OCI-LY7 (cell line): ENCODE measurements around the gene LAPTM5. TPM values are rescaled to one million over a fixed set of nuclear protein-coding genes. Genes with fewer than 3 reads are reported as not detected.

ENCODE experiments used
- BruUV-seq: library from RNA; stranded (reverse); fragments of 400-500 nt; replicated peaks from 2 replicates; lab custom pipeline; 2021; lab: Mats Ljungman, UMichigan
- CTCF ChIA-PET: fragments of 300-600 bp; sonication (Branson Sonifier 250); formaldehyde crosslinking; loops from one replicate; lab custom pipeline; 2022; ENCODE audit warnings: antibody characterized with exemption; ENCODE audit not compliant: unreplicated experiment; lab: Charles Lee
- POLR2A ChIA-PET: fragments of 300-600 bp; sonication (Branson Sonifier 250); formaldehyde crosslinking; loops from one replicate; lab custom pipeline; 2022; ENCODE audit warnings: antibody characterized with exemption; lab: Charles Lee
- DNase-seq: peaks from one replicate; pipeline ENCODE4 v3.0.0-alpha.2; 2015; ENCODE audit warnings: low spot score
- H2AFZ ChIP-seq: fragments of 200-600 bp; sonication (generic), shearing (Covaris generic); 2 replicates; pipeline ENCODE4 v1.6.1; 2014; ENCODE audit warnings: mild to moderate bottlenecking, antibody characterized with exemption, low read length, moderate library complexity
- H3K27ac ChIP-seq: fragments of 200-600 bp; sonication (generic); 2 replicates; pipeline ENCODE4 v1.5.1; 2014; ENCODE audit warnings: mixed run types, low read depth, mild to moderate bottlenecking, moderate library complexity, low read length, inconsistent platforms; ENCODE audit not compliant: poor library complexity, severe bottlenecking
- H3K36me3 ChIP-seq: fragments of 200-600 bp; sonication (generic); 2 replicates; pipeline ENCODE4 v1.6.1; 2014; ENCODE audit warnings: mild to moderate bottlenecking, antibody characterized with exemption, low read length, moderate library complexity, mixed read lengths; ENCODE audit not compliant: insufficient read depth
- H3K4me1 ChIP-seq: fragments of 200-600 bp; sonication (generic); 2 replicates; pipeline ENCODE4 v1.5.1; 2014; ENCODE audit warnings: mild to moderate bottlenecking, low read length; ENCODE audit not compliant: insufficient read depth, poor library complexity, severe bottlenecking
- H3K4me2 ChIP-seq: fragments of 200-600 bp; sonication (generic); 2 replicates; pipeline ENCODE4 v1.6.1; 2014; ENCODE audit warnings: mild to moderate bottlenecking, low read length
- H3K4me3 ChIP-seq: fragments of 200-600 bp; sonication (generic); 2 replicates; pipeline ENCODE4 v1.5.1; 2014; ENCODE audit warnings: mild to moderate bottlenecking, low read depth, low read length; ENCODE audit not compliant: poor library complexity, severe bottlenecking
- H3K79me2 ChIP-seq: fragments of 200-600 bp; sonication (generic); 2 replicates; pipeline ENCODE4 v1.6.1; 2016; ENCODE audit warnings: low read depth, mild to moderate bottlenecking, low read length, moderate library complexity, mixed read lengths; ENCODE audit not compliant: insufficient read depth
- H3K9me2 ChIP-seq: fragments of 200-600 bp; sonication (generic); 2 replicates; pipeline ENCODE4 v1.6.1; 2016; ENCODE audit warnings: mild to moderate bottlenecking, low read length, mixed read lengths; ENCODE audit not compliant: insufficient read depth
- H3K9me3 ChIP-seq: fragments of 200-600 bp; sonication (generic); 2 replicates; pipeline ENCODE4 v1.6.1; 2014; ENCODE audit warnings: mild to moderate bottlenecking, mixed run types, low read length, mixed read lengths
- H4K20me1 ChIP-seq: fragments of 200-600 bp; sonication (generic); 2 replicates; pipeline ENCODE4 v1.6.1; 2014; ENCODE audit warnings: mild to moderate bottlenecking, antibody characterized with exemption, low read length, moderate library complexity, mixed read lengths; ENCODE audit not compliant: insufficient read depth
- CTCF ChIP-seq: fragments of 200-600 bp; sonication (generic); conservative IDR thresholded peaks from 2 replicates; pipeline ENCODE4 v1.5.1; 2014; ENCODE audit warnings: mild to moderate bottlenecking, antibody characterized with exemption, low read length, moderate library complexity, mixed read lengths
- EZH2phosphoT487 ChIP-seq: fragments of 200-600 bp; sonication (generic); IDR thresholded peaks from 2 replicates; pipeline ENCODE4 v1.6.1; 2018; ENCODE audit warnings: low read depth, borderline replicate concordance, mild to moderate bottlenecking, mixed run types, antibody characterized with exemption, low read length, moderate library complexity, mixed read lengths
- intact Hi-C: fragments of 100-400 bp; cut with micrococcal nuclease; formaldehyde crosslinking; loops from one replicate; pipeline ENCODE4 v1.10.0; 2022; ENCODE audit not compliant: unreplicated experiment
- total RNA-seq, 2 experiments: library from RNA; depleted of rRNA in 1 of 2; stranded (reverse); fragments of >200 nt in 1 of 2; shearing (Covaris generic) in 1 of 2; gene quantifications; 2 replicates each; pipeline ENCODE4 v1.2.3, GENCODE V29; 2014 to 2022

The LAPTM5 gene
- total RNA-seq, 2 experiments from 2014 or later, result 113 to 137 TPM

- Histone ChIP-seq H3K79me2 (no peaks in the 10 kb centered on the region), H2AFZ (no peak overlapping the region), H3K4me3 (no peak overlapping the region), H4K20me1 (no peaks in the 10 kb centered on the region), H3K9me3 (no peaks in the 10 kb centered on the region), H3K4me2 (no peak overlapping the region), H3K4me1 (peaks cover 53% of the 10 kb centered on the region), H3K27ac (no peak overlapping the region), H3K36me3 (no peaks in the 10 kb centered on the region), H3K9me2 (no peaks in the 10 kb centered on the region)
- ChIA-PET CTCF (no interaction called here), POLR2A (interaction anchor here (0.7 kb wide), 1 partner anchor 43 kb away, joined by 3 read pairs; no protein-coding TSS in a partner anchor)
- no TSS peak for BruUV-seq
- intact Hi-C loops, result no loop called here
- no peak for DNase-seq
- no peak for TF ChIP-seq CTCF
- no peak for TF ChIP-seq EZH2phosphoT487
Measured at GRCh38 chr1:30763651-30764248, 6.2 kb upstream of the LAPTM5 start.

DNA sequence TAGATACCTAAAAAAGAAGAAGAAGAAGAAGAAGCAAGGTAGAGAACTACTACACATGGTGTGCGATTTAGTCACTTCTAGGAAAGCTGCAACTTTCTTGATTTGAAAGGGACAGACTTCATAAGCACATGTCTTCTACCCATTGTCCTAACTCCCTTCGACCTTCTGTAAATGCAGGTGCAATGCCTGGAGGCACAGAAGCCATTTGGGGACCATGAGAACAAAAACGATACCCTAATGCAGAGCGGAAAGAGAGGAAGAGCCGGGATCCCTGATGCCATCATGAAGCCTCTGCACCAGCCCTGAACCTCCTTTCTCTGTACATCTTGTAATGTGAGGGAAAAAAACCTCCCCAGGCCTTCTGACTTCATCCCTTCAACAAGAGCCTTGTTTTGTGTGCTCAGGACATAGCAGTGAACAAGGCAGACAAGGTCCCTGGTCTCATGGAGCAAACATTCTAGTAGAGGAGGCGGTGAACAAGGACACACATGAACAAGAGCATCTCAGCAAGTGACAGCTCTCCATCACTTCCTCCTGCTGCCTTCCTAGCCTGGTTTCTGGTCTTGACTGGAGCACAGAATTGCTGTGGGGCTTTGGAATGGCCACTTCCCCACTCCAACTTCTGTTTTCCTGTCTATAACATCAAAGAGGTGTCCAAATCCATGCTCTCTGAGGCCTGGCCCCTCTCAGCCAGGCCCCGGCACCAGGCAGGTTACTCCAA is 5.5 kb upstream of the LAPTM5 start:
- H3K4me2 ChIP-seq, result no peak overlapping the region
- no peaks in the 10 kb centered on the region for H3K9me3 ChIP-seq
- H3K9me2 ChIP-seq, result no peaks in the 10 kb centered on the region
- DNase-seq, result no peak
- H2AFZ ChIP-seq, result no peak overlapping the region
- intact Hi-C loops, result no loop called here
- H3K79me2 ChIP-seq, result no peaks in the 10 kb centered on the region
- no peaks in the 10 kb centered on the region for H4K20me1 ChIP-seq
- no peaks in the 10 kb centered on the region for H3K36me3 ChIP-seq
- H3K4me1 ChIP-seq, result peaks cover 60% of the 10 kb centered on the region
- ChIA-PET POLR2A (interaction anchor here (1.2 kb wide), 1 partner anchor 17 kb away, joined by 3 read pairs; no protein-coding TSS in a partner anchor), CTCF (interaction anchor here (1.1 to 2.9 kb wide), 2 partner anchors 15 to 44 kb away, joined by 3 to 17 read pairs; no protein-coding TSS in a partner anchor)
- TF ChIP-seq EZH2phosphoT487 (no peak), CTCF (no peak)
- H3K27ac ChIP-seq, result no peak overlapping the region
- H3K4me3 ChIP-seq, result no peak overlapping the region
- no TSS peak for BruUV-seq
